HEK293 (cell line): Measurements from ENCODE around the gene SLC38A10.
A peak's percentile ranks its signal among the peaks of the same experiment; 100 is the strongest.

ENCODE experiments used
- CTCF ChIA-PET: fragments of 350-600 bp; formaldehyde crosslinking; extraction: SDS; loops from one replicate; lab custom pipeline; 2021; ENCODE audit warnings: antibody characterized with exemption; lab: Yijun Ruan, JAX
- POLR2A ChIA-PET: fragments of 300-600 bp; formaldehyde crosslinking; extraction: SDS; loops from one replicate; lab custom pipeline; 2020; ENCODE audit warnings: antibody characterized with exemption, inconsistent platforms; lab: Yijun Ruan, JAX
- H3K27ac ChIP-seq: fragments of 200-500 bp; sonication (Bioruptor generic); 2 replicates; pipeline ENCODE4 v1.5.1; 2014; ENCODE audit warnings: low read depth, low read length, control low read depth, inconsistent platforms; ENCODE audit errors: extremely low read depth
- H3K36me3 ChIP-seq, 2 experiments: fragments of 200-500 bp in 1 of 2; sonication (Bioruptor generic) in 1 of 2; 1 replicate in 1 of 2; 2 replicates in 1 of 2; pipeline ENCODE4 v1.5.1; 2014 to 2017; ENCODE audit warnings: inconsistent platforms in 2 of 2, low read length in 2 of 2; ENCODE audit not compliant: control insufficient read depth in 2 of 2, insufficient read depth in 1 of 2
- H3K4me1 ChIP-seq: fragments of 200-500 bp; sonication (Bioruptor generic); 2 replicates; pipeline ENCODE4 v1.5.1; 2014; ENCODE audit warnings: mild to moderate bottlenecking, low read length, inconsistent platforms; ENCODE audit not compliant: control insufficient read depth, insufficient read depth
- H3K4me3 ChIP-seq: 2 replicates; pipeline ENCODE4 v1.5.1; 2011; ENCODE audit warnings: low read depth, mild to moderate bottlenecking, control low read depth, low read length, moderate library complexity
- H3K9me3 ChIP-seq: fragments of 200-500 bp; sonication (Bioruptor generic); 2 replicates; pipeline ENCODE4 v1.5.1; 2014; ENCODE audit warnings: low read depth, low read length, inconsistent platforms; ENCODE audit not compliant: control insufficient read depth, insufficient read depth
- KLF10 ChIP-seq: fragments of 450-650 bp; IDR thresholded peaks from 2 replicates; pipeline ENCODE4 v1.5.1; 2018; ENCODE audit warnings: missing biosample characterization, mild to moderate bottlenecking, missing genetic modification characterization
- KLF9 ChIP-seq: fragments of 450-650 bp; formaldehyde crosslinking; IDR thresholded peaks from 2 replicates; pipeline ENCODE4 v1.5.1; 2016; ENCODE audit warnings: missing biosample characterization, missing genetic modification characterization, low read depth
- REPIN1 ChIP-seq: fragments of 450-650 bp; formaldehyde crosslinking; IDR thresholded peaks from 2 replicates; pipeline ENCODE4 v1.5.1; 2017; ENCODE audit warnings: missing biosample characterization, missing genetic modification characterization, low read depth
- SCRT2 ChIP-seq: fragments of 450-650 bp; formaldehyde crosslinking; IDR thresholded peaks from 2 replicates; pipeline ENCODE4 v1.5.1; 2016; ENCODE audit warnings: missing biosample characterization, missing genetic modification characterization
- TRIM28 ChIP-seq: IDR thresholded peaks from 2 replicates; pipeline ENCODE4 v1.6.1; 2011; ENCODE audit warnings: low read length, control low read depth, borderline replicate concordance
- YY1 ChIP-seq: fragments of 450-650 bp; formaldehyde crosslinking; IDR thresholded peaks from 2 replicates; pipeline ENCODE4 v1.5.1; 2018; ENCODE audit warnings: missing biosample characterization, missing genetic modification characterization
- ZBTB17 ChIP-seq: fragments of 450-650 bp; formaldehyde crosslinking; IDR thresholded peaks from 2 replicates; pipeline ENCODE4 v1.5.1; 2016; ENCODE audit warnings: missing biosample characterization, missing genetic modification characterization
- ZBTB8A ChIP-seq: fragments of 450-650 bp; formaldehyde crosslinking; IDR thresholded peaks from 2 replicates; pipeline ENCODE4 v1.5.1; 2016; ENCODE audit warnings: missing biosample characterization, missing genetic modification characterization
- ZFHX2 ChIP-seq: fragments of 450-650 bp; formaldehyde crosslinking; conservative IDR thresholded peaks from 2 replicates; pipeline ENCODE4 v1.5.1; 2016; ENCODE audit warnings: missing biosample characterization, missing genetic modification characterization
- ZNF121 ChIP-seq: fragments of 450-650 bp; formaldehyde crosslinking; IDR thresholded peaks from 2 replicates; pipeline ENCODE4 v1.5.1; 2016; ENCODE audit warnings: missing biosample characterization, missing genetic modification characterization
- ZNF146 ChIP-seq: fragments of 450-650 bp; formaldehyde crosslinking; IDR thresholded peaks from 2 replicates; pipeline ENCODE4 v1.5.1; 2016; ENCODE audit warnings: missing biosample characterization, missing genetic modification characterization
- ZNF16 ChIP-seq: fragments of 450-650 bp; formaldehyde crosslinking; IDR thresholded peaks from 2 replicates; pipeline ENCODE4 v1.5.1; 2016; ENCODE audit warnings: low read depth, missing biosample characterization, missing genetic modification characterization
- ZNF184 ChIP-seq: fragments of 450-650 bp; IDR thresholded peaks from 2 replicates; pipeline ENCODE4 v1.5.1; 2018; ENCODE audit warnings: missing biosample characterization, mild to moderate bottlenecking, missing genetic modification characterization
- ZNF214 ChIP-seq: fragments of 450-650 bp; formaldehyde crosslinking; IDR thresholded peaks from 2 replicates; pipeline ENCODE4 v1.5.1; 2017; ENCODE audit warnings: missing biosample characterization, mild to moderate bottlenecking, missing genetic modification characterization, borderline replicate concordance
- ZNF24 ChIP-seq: fragments of 450-650 bp; formaldehyde crosslinking; IDR thresholded peaks from 2 replicates; pipeline ENCODE4 v1.5.1; 2016; ENCODE audit warnings: missing biosample characterization, missing genetic modification characterization
- ZNF416 ChIP-seq: fragments of 450-650 bp; formaldehyde crosslinking; IDR thresholded peaks from 2 replicates; pipeline ENCODE4 v1.5.1; 2016; ENCODE audit warnings: missing biosample characterization, missing genetic modification characterization
- ZNF660 ChIP-seq: fragments of 450-650 bp; IDR thresholded peaks from 2 replicates; pipeline ENCODE4 v1.5.1; 2018; ENCODE audit warnings: missing biosample characterization, mild to moderate bottlenecking, missing genetic modification characterization
- ZNF792 ChIP-seq: fragments of 450-650 bp; formaldehyde crosslinking; IDR thresholded peaks from 2 replicates; pipeline ENCODE4 v1.5.1; 2016; ENCODE audit warnings: missing biosample characterization, missing genetic modification characterization
- TF ChIP-seq, protein P1 (sequence below): fragments of 450-650 bp; formaldehyde crosslinking; IDR thresholded peaks from 2 replicates; pipeline ENCODE4 v1.5.1; 2016; ENCODE audit warnings: missing biosample characterization, missing genetic modification characterization
- TF ChIP-seq, protein P2 (sequence below): fragments of 450-650 bp; formaldehyde crosslinking; IDR thresholded peaks from 2 replicates; pipeline ENCODE4 v1.5.1; 2016; ENCODE audit warnings: missing biosample characterization, missing genetic modification characterization

The SLC38A10 gene

DNA sequence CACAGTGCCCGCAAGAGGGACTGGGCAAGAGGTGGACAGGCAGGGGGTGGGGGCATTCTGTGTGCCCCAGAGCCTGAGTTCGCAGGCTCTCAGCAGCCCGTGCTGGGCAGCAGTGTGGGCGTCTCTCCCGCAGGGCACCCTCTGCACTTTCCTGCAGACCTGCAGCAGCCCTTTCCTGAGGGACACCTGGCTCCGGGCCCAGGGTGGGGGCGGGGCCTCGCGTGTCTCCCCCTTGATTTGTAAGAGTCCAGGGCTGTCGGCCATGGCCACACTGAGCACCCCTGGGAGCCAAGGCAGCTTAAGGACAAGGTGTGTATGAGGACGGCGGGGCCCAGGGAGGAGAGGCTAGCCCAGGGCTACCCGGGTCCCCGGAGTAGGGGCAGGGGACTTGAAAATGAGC lies 33.4 kb upstream of the SLC38A10 start:
- peak overlapping the region; percentile 91 for H3K27ac ChIP-seq
- no peak overlapping the region for H3K4me3 ChIP-seq
- no peaks in the 10 kb centered on the region for H3K9me3 ChIP-seq
- CTCF ChIA-PET, result interaction anchor here (1.4 to 1.6 kb wide), 2 partner anchors 32 to 74 kb away, joined by 3 to 5 read pairs; no protein-coding TSS in a partner anchor
- POLR2A ChIA-PET, result interaction anchor here (0.9 to 3.3 kb wide), 6 partner anchors 17 to 91 kb away, joined by 3 to 52 read pairs (median 4); partner anchors contain the start of gene BAHCC1
- H3K36me3 ChIP-seq, result no peaks in the 10 kb centered on the region
- TF ChIP-seq, protein P1, sequence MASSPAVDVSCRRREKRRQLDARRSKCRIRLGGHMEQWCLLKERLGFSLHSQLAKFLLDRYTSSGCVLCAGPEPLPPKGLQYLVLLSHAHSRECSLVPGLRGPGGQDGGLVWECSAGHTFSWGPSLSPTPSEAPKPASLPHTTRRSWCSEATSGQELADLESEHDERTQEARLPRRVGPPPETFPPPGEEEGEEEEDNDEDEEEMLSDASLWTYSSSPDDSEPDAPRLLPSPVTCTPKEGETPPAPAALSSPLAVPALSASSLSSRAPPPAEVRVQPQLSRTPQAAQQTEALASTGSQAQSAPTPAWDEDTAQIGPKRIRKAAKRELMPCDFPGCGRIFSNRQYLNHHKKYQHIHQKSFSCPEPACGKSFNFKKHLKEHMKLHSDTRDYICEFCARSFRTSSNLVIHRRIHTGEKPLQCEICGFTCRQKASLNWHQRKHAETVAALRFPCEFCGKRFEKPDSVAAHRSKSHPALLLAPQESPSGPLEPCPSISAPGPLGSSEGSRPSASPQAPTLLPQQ (tag by site-specific recombination), result no peak
- TF ChIP-seq, protein P2, sequence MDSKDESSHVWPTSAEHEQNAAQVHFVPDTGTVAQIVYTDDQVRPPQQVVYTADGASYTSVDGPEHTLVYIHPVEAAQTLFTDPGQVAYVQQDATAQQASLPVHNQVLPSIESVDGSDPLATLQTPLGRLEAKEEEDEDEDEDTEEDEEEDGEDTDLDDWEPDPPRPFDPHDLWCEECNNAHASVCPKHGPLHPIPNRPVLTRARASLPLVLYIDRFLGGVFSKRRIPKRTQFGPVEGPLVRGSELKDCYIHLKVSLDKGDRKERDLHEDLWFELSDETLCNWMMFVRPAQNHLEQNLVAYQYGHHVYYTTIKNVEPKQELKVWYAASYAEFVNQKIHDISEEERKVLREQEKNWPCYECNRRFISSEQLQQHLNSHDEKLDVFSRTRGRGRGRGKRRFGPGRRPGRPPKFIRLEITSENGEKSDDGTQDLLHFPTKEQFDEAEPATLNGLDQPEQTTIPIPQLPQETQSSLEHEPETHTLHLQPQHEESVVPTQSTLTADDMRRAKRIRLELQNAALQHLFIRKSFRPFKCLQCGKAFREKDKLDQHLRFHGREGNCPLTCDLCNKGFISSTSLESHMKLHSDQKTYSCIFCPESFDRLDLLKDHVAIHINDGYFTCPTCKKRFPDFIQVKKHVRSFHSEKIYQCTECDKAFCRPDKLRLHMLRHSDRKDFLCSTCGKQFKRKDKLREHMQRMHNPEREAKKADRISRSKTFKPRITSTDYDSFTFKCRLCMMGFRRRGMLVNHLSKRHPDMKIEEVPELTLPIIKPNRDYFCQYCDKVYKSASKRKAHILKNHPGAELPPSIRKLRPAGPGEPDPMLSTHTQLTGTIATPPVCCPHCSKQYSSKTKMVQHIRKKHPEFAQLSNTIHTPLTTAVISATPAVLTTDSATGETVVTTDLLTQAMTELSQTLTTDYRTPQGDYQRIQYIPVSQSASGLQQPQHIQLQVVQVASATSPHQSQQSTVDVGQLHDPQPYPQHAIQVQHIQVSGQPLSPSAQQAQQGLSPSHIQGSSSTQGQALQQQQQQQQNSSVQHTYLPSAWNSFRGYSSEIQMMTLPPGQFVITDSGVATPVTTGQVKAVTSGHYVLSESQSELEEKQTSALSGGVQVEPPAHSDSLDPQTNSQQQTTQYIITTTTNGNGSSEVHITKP (tag by site-specific recombination), result peak; percentile 85
- TF ChIP-seq ZFHX2 (tag by site-specific recombination), result peak; percentile 53
- TF ChIP-seq ZNF184 (tag by site-specific recombination), result no peak
- TF ChIP-seq ZBTB8A (tag by site-specific recombination), result peak; percentile 23; the same call in 1 of the 2 replicates
- H3K4me1 ChIP-seq, result peaks cover 16% of the 10 kb centered on the region

DNA sequence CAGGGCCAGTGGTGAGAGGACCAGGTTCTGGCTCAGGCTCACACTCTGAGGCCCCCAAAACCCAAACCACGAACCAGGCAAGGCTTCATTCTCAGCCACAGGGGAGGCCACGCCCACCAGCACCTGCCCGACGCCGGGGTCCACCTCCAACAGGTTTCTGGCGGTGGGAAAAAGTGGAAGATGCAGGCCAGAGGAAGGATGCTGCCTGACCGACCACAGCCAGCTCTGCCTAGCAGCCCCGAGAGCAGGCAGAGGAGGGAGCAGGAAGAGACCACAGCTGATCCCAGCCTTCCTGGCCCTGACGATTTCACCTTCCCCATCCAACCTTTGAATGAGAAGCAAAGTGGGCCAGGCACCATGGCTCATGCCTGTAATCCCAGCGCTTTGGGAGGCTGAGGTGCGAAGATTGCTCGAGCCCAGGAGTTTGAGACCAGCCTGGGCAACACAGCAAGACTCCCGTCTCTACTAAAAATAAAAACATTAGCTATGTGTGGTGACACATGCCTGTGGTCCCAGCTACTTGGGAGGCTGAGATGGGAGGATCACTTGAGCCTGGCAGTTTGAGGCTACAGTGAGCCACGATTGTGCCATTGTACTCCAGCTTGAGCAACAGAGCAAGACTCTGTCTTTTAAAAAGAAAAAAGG lies 30.7 kb upstream of the SLC38A10 start:
- CTCF ChIA-PET, result interaction anchor here (0.6 to 1.8 kb wide), 3 partner anchors 9 to 159 kb away, joined by 3 to 5 read pairs (median 5); no protein-coding TSS in a partner anchor
- Histone ChIP-seq H3K4me3 (no peak overlapping the region), H3K9me3 (no peaks in the 10 kb centered on the region), H3K27ac (no peak overlapping the region), H3K36me3 (no peaks in the 10 kb centered on the region), H3K4me1 (peaks cover 16% of the 10 kb centered on the region)
- POLR2A ChIA-PET, result interaction anchor here (1.0 kb wide), 1 partner anchor 11 kb away, joined by 3 read pairs; no protein-coding TSS in a partner anchor
- TF ChIP-seq KLF9 (tag by site-specific recombination) (peak; percentile 16; the same call in 1 of the 2 replicates), ZNF121 (tag by site-specific recombination) (peak; percentile 62), REPIN1 (no peak)

DNA sequence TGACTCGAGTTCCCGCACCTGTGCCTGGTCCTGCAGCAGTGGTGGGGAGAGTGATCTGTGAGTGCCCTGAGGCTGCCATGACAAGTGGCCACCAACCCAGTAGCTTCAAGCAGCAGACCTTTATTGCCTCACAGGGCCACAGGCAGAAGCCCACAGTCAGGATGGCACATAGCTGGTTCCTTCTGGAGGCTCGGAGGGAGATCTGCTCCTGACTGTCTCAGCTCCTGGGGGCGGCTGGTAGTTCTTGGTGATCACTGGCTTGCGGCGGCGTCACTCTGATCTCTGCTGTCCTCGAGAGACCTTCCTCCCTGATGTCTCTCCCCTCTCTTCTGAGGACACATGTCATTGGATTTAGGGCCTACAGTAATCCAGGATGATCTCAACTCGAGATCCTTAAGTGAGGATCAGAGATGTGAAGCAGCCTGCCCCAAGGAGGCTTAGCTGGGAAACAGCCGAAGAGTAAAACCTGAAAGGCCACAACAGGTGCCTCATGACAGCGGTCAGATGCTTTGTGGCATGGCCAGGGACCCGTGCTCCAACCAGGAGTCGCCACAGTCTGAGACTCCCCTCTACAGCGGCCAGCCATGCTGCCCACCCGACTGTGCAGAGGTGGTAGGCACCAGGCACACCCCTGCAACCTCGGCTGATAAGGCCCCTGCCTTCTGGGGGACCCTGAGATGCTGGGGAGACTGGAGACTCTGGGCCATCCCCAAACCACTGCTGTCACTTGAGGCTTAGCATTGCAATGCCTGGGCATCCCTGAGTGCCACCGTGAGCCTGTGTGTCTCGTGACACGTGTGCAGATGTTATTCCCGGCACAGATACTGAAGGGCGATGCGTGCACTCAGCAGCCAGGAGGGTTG lies 30.0 kb upstream of the SLC38A10 start:
- no peak overlapping the region for H3K4me3 ChIP-seq
- H3K9me3 ChIP-seq, result no peaks in the 10 kb centered on the region
- CTCF ChIA-PET, result interaction anchor here (0.7 to 1.8 kb wide), 4 partner anchors 9 to 160 kb away, joined by 3 to 5 read pairs (median 4); no protein-coding TSS in a partner anchor
- no peaks in the 10 kb centered on the region for H3K36me3 ChIP-seq
- no peak overlapping the region for H3K27ac ChIP-seq
- peaks cover 16% of the 10 kb centered on the region for H3K4me1 ChIP-seq
- POLR2A ChIA-PET, result no interaction called here
- TF ChIP-seq ZNF146 (tag by site-specific recombination), result no peak
- no peak for TF ChIP-seq ZNF416 (tag by site-specific recombination)
- no peak for TF ChIP-seq ZBTB17
- no peak for TF ChIP-seq ZNF660 (tag by site-specific recombination)
- TF ChIP-seq ZNF792, result no peak
- TF ChIP-seq, protein P2 (tag by site-specific recombination), result no peak
- no peak for TF ChIP-seq KLF10 (tag by site-specific recombination)
- no peak for TF ChIP-seq ZNF16 (tag by site-specific recombination)
- no peak for TF ChIP-seq ZNF214 (tag by site-specific recombination)
- TF ChIP-seq SCRT2 (tag by site-specific recombination), result no peak; the same call in 1 of the 2 replicates
- TF ChIP-seq YY1 (tag by site-specific recombination), result no peak
- TF ChIP-seq ZNF24 (tag by site-specific recombination), result no peak
- TF ChIP-seq TRIM28, result no peak
